CD1c-positive myeloid dendritic cell (primary cell): Measurements from ENCODE around the gene CAMTA1.
A peak's percentile ranks its signal among the peaks of the same experiment; 100 is the strongest.

Experiments used
- DNase-seq: peaks from one replicate; pipeline ENCODE4 v3.0.0-alpha.2; 2016; ENCODE audit errors: extremely low spot score

Gene CAMTA1

DNA sequence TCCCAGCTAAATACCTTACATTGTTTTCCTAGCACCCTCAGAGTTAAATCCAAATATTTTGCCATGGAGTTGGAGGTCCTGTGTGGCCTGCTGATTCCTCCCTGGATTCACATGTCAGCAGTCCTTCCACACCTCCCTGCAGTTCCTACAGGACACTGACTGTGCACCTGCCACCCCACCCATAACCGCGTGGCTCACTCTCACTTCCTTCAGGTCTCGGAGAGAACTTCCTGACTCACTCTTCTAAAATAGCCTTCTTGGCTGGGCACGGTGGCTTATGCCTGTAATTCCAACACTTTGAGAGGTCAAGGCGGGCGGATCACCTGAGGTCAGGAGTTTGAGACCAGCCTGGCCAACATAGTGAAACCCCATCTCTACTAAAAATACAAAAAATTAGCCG, 8.4 kb upstream of the CAMTA1 start:
- peak; percentile 46 for DNase-seq

DNA sequence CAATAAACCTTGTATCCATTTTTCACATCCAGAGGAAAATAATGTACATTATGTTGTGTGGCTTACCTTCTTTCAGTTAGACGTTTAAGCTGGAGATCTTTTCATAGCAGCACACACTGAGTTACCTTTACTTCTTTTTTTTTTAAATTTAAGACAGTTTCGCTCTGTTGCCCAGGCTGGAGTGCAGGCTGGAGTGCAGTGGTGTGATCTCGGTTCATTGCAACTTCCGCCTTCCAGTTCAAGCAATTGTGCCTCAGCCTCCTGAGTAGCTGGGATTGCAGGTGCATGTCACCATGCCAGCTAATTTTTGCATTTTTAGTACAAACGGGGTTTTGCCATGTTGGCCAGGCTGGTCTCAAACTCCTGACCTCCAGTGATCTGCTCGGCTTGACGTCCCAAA, 7.4 kb upstream of the CAMTA1 start:
- DNase-seq, result no peak

DNA sequence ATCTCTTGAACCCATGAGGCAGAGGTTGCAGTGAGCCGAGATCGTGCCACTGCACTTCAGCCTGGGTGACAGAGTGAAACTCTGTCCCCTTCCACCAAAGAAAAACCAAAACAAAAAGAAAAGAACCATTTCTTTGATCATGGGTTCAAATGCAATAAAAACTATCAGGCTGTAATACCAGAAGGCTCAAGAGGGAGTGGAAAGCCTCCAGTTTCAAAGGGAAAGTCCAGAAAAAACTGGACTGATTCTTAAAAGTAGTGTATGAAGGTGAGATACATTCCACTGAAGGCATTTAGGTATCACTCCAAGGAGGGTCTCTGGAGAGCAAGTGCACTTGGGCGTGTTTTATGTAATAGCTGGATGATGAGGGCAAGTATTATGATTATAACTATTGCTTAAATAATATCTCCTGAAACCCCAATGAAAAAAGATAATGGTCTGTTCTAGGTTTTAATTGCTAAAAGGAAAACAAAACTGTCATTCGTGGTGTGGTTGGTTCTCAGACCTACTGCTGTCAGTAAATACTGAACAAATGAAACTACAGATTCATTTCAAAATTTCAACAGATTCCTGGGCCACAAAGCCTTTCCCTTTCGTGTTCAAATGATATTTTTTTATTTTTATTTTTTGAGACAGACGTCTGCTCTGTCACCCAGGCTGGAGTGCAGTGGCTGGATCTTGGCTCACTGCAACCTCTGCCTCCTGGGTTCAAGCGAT, 6.0 kb upstream of the CAMTA1 start:
- DNase-seq, result no peak

GRCh38 chr1:6782151-6782550, 3.1 kb upstream of the CAMTA1 start:
- no peak for DNase-seq

DNA sequence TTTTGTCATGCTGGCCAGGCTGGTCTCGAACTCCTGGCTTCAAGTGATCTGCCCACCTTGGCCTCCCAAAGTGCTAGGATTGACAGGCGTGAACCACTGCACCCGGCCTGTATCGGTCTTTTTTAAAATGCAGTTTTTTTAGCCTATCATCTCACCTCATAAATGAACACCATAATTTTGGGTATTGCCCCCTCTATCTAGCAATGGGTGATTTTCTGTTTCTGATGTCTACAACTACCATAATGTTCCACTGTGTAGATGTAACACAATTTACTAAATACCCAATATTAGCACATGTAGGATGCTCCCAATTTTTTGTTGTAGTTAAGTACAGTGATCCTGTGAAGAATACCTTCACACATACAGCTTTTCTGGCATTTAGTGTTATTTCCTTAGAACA, 2.0 kb upstream of the CAMTA1 start:
- DNase-seq, result no peak

- peak; percentile 55 for DNase-seq
Measured at GRCh38 chr1:6783936-6784559, 1.2 kb upstream of the CAMTA1 start.

DNA sequence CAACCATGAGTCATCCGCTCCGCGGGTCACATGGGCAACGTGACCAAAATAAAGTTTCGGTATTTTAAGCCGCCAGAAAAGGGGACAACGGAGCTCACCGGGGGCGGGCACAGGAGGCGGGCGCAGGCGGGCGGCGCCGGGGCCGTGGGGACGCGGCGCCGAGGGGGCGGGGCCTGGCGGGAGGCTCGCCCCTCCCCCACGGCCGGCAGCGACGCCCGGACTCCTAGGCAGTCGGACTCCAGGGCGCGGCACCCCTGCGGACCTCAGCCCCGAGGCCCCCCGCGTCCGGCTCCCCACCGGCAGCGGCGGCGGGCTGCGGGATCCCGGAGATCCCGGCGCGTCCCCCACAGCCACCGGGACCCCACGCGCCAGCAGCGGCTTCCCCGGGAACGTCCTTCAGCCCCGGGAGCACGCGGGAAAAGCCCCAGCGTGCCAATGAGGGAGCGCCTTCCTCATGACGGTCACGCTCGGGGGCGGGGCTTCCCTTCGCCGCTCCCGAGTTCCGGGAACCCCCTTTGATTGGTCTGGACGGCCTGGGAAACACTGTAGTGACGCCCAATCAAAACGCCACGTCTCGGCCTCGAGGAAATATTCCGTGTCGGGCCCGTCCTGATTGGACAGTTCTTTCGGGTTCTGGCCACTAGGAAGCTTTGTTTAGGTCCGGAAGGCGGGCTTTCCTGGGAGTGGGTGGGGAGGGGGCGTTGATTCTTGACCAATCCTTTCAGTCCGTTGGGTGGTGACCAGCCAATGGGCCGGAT, 515 bp upstream of the CAMTA1 start:
- DNase-seq, result peak; percentile 100

DNA sequence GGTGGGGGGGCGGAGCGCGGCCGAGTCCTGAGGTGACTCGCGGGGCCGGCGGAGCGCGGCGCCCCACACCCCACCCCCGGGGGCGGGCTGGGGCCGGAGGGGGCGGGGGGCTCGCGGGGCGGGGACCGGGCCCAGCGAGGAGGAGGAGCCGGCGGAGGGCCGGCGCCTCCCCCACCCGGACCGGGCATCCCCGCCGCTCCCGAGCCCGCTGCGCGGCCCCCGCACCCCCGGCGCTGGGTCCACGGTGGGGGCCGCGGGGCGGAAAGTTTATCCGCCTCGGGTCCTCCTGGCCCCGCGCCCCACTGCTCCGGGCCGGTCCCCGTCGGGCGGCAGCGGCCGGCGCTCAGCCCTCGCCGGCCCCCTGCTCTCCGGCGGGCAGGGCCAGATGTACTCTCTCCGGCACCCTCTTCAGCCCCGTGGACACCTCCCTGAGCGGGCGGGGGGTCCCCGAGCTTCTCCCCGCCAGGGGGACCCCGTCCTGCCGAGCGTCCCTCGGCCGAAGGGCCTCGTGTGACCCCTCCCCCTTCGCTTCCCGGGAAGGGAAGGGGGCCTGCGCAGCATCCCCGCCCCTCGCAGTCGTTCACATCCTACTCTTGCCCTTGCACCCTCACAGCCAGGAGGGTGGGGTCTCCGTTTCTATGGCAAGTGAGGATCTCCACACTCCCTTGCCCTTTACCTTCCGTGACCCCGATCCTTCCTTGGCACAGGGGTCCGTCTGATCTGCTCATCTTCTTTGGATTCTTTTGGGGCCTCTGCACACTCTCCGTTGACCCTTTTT, 663 bp downstream of the CAMTA1 start:
- peak; percentile 34 for DNase-seq

GRCh38 chr1:6788946-6789345, 3.7 kb downstream of the CAMTA1 start:
- DNase-seq, result peak; percentile 49

- no peak for DNase-seq
Measured at GRCh38 chr1:6790146-6790545, 4.9 kb downstream of the CAMTA1 start.

DNA sequence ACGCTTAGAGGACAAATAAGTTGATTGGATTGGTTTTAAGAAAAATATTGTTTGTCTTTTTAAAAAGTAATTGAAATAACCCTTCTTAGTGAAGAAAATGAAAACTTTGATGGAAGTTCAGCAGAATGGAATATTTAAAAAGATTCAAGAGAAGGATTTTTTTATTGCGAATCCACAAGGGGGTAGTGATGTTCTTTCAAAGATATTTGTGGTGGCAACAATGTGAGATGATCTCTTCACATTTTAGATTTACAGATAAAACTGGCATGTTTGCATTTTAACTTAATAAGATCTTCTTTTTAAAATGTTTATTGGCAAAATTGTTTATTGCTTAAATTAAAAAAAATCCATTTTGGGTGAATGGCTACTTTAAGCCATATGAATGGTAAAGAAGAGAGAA, 8.9 kb downstream of the CAMTA1 start:
- DNase-seq, result peak; percentile 27

DNA sequence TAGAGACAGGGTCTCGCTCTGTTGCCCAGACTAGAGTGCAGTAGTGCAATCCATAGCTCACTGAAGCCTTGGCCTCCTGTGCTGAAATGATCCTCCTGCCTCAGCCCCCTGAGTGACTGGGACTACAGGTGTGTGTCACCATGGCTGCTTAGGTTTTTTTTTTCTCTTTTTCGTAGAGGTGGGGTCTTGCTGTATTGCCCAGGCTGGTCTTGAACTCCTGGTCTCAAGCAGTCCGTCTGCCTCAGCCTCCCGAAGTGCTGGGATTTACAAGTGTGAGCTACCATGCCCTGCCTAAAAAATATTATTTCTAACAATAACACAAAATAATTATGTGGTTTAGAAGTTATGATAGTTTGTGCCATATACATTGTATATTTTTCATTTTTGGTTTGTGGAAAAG, 9.9 kb downstream of the CAMTA1 start:
- no peak for DNase-seq

GRCh38 chr1:6795661-6796060, 10.4 kb downstream of the CAMTA1 start:
- no peak for DNase-seq

GRCh38 chr1:6796095-6796494, 10.8 kb downstream of the CAMTA1 start:
- DNase-seq, result no peak

DNA sequence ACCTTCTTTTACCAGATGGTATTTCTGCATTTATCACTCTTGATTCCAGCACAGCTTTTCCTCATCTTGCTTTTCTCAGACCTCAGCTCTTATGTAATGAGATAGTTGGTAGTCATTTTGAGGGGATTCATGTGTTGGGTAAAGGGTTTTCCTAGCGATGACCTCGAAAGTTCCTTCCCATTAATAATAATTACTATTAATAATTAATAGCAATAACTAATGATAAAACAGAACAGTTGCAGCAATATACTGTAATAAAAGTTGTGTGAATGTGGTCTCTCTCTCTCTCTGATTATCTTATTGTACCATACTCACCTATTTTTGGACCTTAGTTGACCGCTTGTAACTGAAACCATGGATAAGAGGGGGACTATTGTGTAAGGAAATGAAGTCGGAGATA, 14.2 kb downstream of the CAMTA1 start:
- DNase-seq, result no peak

GRCh38 chr1:6800745-6801144, 15.5 kb downstream of the CAMTA1 start:
- DNase-seq, result peak; percentile 46

GRCh38 chr1:6801199-6801598, 15.9 kb downstream of the CAMTA1 start:
- no peak for DNase-seq

DNA sequence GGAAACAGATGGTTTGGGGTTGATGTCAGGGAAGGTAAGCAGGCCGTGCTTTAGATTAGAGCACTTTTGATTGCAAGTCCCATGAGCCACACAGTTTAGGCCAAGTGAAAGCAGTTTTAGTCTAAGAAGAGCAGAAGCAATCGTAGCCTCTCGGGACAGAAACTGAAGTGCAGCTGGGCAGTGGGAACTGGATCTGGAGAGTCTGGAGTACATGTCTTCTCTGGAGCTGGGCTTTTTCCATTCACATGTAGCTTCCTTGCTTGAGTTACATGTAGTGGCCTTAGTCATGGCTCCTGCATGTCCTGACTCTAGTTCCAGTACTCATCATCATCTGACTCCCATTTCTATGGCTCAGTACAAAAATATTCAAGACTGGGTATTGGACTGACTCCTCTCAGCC, 16.7 kb downstream of the CAMTA1 start:
- no peak for DNase-seq

DNA sequence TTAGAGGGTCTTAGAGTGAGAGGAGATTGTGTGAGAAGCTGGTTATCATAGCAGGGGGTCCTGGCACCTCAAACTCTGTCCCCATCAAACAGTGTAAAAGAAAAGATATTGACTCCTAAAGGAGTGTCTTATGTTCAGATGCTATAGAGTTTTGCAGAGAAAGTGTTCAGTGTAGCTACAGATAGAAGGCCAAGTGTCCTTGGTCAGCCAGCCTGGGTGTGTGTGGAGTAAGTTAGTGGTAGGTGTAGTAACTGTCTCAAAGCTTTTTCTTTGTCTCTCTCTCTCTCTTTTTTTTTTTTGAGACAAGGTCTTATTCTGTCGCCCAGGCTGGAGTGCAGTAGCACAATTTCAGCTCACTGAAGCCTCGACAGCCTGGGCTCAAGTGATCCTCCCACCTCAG, 17.2 kb downstream of the CAMTA1 start:
- no peak for DNase-seq

GRCh38 chr1:6802893-6803292, 17.6 kb downstream of the CAMTA1 start:
- no peak for DNase-seq

DNA sequence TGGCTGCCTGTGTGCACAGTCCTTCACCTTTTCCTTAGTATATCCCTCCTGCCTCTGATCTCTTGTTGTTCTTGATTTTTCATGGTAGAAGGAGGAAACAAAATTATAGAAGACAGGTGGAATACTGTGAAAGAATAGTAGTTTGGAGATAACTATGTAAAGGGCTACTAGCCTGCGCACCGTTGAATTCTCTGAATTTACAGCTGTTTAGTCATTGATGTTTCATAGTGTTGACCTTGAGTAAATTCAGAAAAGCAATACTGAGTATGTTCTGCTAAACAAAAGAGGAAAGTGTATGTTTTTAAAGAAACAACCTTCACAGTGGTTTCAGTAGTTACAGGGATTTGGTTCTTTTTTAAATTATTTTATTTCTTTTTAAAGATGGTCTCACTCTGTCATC, 18.1 kb downstream of the CAMTA1 start:
- no peak for DNase-seq

GRCh38 chr1:6805004-6805416, 19.8 kb downstream of the CAMTA1 start:
- peak; percentile 6 for DNase-seq
